ENCODE measurements around the gene MCTP1.

- TF ChIP-seq, protein P1, sequence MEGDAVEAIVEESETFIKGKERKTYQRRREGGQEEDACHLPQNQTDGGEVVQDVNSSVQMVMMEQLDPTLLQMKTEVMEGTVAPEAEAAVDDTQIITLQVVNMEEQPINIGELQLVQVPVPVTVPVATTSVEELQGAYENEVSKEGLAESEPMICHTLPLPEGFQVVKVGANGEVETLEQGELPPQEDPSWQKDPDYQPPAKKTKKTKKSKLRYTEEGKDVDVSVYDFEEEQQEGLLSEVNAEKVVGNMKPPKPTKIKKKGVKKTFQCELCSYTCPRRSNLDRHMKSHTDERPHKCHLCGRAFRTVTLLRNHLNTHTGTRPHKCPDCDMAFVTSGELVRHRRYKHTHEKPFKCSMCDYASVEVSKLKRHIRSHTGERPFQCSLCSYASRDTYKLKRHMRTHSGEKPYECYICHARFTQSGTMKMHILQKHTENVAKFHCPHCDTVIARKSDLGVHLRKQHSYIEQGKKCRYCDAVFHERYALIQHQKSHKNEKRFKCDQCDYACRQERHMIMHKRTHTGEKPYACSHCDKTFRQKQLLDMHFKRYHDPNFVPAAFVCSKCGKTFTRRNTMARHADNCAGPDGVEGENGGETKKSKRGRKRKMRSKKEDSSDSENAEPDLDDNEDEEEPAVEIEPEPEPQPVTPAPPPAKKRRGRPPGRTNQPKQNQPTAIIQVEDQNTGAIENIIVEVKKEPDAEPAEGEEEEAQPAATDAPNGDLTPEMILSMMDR (conservative IDR thresholded peaks at IDR 0.05), result no peak
- TF ChIP-seq ZFX (IDR thresholded peaks at IDR 0.05), result no peak
Observed at GRCh38 chr5:94869921-94870320, 415.0 kb downstream of the MCTP1 start.
